SW 1271 (cell line): ENCODE measurements around the gene NUP214.
"Not testable (repeated sequence)": the region's sequence is repeated elsewhere in the genome, so short reads cannot be mapped to it uniquely, and the experiment has no call there.

ENCODE experiments used
- DNase-seq, 2 experiments: peaks; one replicate each; lab custom pipeline; 2025; lab: John Stamatoyannopoulos, UW

Gene NUP214

DNA sequence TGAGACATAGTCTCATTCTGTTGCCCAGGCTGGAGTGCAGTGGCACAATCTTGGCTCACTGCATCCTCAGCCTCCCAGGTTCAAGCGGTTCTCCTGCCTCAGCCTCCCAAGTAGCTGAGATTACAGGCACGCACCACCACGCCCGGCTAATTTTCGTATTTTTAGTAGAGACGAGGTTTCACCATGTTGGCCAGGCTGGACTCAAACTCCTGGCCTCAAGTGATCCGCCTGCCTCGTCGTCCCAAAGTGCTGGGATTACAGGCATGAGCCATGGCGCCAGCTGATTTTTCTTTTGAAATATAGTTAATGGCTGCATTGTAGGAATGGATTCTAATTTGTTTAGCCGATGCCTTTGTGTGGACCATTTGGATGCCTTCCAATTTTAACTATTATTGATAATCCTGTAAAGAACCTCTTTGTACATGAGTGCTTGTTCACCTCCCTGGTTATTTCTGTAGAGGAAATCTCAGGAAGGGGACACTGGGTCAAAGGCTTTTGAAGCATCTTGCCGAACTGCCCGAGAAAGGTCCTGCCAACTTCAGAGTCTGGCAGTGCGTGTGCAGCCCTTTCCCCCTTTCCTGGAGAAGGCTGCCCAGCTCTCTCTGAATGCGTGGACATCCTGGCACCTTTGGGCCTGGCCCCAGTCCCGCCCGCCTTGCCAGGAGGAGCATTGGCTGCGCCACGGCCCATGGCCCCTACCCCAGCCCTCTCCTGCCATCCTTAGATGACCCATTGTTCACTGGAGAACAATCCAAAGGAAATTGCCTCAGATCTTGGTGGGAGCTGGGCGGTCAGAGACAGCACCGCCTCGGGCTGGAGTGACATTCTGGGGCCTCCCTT is 8.9 kb upstream of the NUP214 start:
- no peak for DNase-seq

DNA sequence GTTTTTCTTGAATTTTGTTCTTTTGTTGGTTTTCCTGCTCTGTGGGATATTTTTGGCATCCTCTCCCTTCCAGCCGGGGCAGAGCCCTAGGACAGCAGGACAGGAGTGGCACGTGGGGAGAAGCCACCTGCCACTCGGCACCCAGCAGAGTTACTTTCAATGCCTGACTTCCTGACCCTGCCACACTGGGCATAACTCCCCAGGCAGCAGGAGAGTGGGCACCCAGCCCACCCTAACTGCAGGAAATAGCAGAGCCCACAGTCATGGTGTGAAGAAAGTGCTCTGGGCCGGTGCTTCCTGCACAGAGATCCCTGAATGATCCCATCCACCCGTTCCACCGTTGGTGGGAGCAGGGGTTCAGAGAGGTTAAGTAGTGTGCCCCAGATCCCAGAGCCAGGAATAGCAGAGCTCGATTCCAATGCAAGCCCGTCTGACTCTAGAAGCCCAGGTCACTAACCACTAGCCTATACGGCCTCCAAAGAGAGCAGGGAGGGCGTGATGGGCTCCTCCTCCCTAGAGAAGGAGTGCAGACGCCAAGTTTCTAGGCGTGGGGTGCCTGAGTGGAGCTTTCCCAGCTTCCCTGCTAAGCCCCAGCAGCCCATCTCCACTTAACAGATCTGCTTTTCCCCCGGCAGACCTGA is 8.1 kb upstream of the NUP214 start:
- peak in 1 of 2 experiments; percentile 42 for DNase-seq

DNA sequence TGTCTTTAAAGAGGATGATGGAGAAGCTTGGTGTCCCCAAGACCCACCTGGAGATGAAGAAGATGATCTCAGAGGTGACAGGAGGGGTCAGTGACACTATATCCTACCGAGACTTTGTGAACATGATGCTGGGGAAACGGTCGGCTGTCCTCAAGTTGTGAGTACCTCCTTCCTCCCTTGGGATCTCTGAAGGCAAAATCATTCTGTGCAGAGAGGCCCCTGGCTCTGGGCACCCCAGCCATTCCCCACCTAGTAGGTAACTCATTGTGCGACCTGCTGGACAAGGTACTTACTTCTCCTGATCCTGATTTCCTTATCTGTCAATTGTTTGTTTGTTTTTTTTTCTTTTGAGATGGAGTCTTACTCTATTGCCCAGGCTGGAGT is 7.6 kb upstream of the NUP214 start:
- DNase-seq = no peak

DNA sequence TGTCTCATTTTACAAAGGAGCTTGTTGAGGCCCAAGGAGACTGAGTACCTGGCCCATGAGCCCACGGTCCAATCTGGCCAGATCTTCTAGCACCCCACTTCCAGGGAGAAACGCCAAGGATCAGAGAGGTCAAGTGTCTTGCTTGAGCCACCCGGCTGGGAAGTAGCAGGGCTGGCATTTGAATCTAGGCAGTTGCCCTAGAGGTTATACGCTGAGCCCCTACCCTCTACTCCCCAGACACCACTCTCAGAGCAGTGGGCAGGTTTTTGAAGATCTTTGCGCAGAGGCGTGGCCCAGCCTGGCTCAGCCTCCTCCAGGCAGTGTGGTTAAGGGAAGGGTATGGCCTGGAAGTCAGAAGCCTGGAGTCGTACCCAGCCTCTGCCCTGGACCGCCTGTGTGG is 5.8 kb upstream of the NUP214 start:
- no peak for DNase-seq

DNA sequence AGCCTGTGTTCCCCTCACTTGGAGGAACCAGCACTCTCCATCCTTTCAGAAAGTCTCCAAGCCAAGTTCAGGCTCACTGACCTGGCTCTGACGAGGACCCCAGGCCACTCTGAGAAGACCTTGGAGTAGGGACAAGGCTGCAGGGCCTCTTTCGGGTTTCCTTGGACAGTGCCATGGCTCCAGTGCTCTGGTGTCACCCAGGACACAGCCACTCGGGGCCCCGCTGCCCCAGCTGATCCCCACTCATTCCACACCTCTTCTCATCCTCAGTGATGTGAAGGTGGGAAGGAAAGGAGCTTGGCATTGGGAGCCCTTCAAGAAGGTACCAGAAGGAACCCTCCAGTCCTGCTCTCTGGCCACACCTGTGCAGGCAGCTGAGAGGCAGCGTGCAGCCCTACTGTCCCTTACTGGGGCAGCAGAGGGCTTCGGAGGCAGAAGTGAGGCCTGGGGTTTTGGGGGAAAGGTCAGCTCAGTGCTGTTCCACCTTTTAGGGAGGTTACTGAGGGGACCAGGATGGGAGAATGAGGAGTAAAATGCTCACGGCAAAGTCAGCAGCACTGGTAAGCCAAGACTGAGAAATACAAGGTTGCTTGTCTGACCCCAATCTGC is 4.7 kb upstream of the NUP214 start:
- no peak for DNase-seq

DNA sequence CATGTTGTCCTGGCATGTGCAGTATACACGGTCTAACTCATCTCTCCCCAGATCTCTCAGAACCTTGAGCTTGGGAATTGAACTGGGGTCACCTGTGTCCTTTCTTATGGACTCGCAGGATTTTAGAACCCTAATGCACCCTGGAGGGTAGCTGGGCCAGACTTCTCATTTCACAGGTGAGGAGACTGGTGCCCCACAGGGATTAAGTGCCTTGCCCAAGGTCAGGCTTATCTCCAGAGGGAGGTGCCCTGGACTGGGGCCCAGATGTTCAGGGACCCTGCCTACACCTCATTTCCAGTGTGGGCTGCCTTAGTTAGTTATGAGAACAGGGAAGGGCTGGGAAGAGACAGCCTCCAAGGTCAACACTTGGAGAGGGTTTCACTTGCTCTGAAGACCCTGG is 4.0 kb upstream of the NUP214 start:
- DNase-seq = no peak

DNA sequence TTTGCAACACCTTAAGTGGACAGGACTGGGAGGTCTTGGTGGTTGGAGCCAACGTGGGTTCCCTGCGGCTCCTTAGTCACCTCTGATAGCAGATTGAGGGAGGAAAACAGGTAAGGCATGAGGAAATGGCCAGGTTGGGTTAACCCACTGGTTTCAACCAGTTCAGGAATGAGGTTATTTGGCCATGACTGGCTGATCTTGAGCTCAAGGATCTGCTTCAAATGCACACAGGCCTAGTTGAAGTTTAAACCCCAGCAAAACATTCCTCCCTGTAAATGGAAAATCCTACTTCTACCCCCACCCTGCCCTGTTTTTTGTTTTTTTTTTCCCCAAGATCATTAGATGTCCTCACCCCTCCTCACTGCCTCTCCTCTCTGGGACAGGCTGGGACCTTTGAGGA is 3.2 kb upstream of the NUP214 start:
- DNase-seq = no peak

DNA sequence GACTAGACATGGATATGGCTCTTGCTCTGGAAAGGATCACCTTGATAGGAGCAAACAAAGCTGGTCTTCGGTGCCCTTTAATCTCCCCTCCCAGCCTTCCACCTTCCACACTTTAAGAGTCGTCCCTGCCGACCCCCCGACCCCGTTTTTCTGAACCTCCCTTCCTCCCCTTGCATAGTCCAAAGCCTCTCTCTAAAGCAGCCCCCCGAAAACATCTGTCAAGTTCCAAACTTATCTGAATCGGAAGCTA is 423 bp upstream of the NUP214 start:
- DNase-seq = no peak

DNA sequence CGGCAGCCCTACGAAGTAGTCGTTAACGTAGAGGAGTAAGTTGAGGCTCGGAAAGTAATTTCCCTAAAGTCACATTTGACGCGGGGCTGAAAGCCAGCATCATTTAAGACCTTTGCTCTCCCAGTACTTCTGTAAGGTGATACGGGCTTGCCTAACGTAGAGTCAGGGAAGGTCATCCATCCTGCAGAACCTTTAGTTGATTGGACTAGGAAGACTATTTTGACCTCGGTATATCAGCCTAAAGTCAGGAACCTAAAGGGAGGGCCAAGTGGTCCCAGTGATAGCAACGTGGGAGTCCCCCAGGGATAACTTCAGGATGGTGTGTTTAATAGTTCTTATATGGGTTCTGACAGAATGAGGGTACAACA is 657 bp downstream of the NUP214 start:
- no peak for DNase-seq

DNA sequence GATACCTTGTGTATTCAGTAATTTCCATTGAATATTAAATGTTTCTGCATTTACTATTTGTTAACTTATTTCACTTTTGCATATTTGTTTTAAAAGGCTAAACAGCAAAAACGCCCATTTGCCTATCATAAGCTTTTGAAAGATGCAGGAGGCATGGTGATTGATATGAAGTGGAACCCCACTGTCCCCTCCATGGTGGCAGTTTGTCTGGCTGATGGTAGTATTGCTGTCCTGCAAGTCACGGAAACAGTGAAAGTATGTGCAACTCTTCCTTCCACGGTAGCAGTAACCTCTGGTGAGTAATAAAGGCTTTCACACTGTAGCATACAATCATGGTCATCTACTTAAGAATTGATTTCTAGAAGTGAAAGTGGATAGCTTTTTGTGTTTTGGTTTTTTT is 3.8 kb downstream of the NUP214 start:
- DNase-seq = no peak

DNA sequence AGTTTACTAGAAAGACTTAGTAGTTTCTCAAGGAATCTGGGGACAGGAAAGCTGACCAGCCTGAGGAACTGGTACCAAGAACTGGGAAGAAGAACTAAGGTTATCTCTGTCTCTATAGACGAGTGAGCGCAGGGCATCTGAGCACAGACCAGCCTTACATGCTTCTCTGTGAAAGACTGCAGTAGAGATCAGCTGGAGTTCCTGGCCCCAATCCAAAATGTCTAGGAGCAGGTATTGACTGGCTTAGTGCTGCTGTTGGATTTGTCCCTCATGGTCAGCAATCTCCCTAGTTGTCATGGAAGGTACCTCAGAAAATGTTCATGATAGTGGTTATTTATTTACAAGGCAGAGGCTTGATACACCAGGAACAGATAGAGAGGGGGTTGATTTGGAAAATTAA is 13.3 kb downstream of the NUP214 start:
- no peak for DNase-seq

DNA sequence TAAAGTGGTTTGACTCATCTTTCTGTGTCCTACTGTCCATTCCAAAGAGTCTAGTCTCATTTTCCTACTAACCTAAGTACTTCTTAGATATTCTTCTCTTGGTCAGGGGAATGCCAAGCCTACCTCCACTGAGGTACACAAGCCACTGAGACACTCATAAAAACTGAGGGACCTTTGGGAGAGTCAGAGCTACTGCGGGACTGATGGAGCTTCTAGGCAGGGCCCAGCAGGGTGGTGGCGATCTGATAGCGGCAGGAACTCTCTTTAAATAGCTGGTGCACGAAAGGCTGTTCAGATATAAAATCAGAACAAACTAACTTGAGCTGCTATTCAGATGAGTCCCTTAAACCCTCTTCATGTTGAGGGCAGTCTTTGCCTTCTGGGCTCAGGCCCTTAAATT is 14.7 kb downstream of the NUP214 start:
- no peak for DNase-seq

DNA sequence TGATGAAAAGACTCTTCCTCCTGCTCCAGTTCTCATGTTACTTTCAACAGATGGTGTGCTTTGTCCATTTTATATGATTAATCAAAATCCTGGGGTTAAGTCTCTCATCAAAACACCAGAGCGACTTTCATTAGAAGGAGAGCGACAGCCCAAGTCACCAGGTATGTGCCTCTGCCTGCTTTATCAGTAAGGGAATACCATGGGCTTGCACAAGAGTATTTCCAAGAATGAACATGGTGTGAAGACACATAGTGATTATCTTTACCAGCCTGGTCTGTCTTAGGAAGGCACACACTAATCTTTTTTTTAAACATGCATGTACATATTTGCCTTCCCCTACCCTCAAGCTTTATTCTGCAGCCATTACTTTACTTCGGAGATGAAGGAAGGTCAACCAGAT is 15.2 kb downstream of the NUP214 start:
- DNase-seq = no peak

DNA sequence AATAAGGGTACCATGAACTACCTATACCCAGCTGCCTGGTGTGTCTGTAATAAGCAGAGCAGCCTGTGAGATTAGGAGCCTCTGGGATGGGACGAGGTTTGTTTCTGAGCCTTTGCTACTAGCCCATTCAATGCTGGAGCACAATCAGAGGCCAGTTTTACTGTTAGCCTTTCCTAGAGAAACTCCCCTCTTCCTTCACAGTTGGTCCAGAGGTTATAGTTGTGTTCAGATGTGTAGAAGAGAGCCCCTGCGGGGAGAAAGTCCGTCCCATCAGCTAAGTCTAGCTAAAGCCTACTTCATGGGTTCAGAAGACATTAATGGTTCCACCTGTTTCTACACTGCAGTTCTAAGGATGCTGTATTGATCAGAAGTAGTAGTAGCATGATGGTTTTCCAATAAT is 16.8 kb downstream of the NUP214 start:
- no peak for DNase-seq

DNA sequence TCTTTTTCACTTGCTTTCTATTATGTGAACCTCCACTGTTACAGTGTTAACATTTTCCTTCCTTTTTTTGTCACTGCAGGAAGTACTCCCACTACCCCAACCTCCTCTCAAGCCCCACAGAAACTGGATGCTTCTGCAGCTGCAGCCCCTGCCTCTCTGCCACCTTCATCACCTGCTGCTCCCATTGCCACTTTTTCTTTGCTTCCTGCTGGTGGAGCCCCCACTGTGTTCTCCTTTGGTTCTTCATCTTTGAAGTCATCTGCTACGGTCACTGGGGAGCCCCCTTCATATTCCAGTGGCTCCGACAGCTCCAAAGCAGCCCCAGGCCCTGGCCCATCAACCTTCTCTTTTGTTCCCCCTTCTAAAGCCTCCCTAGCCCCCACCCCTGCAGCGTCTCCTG is 18.8 kb downstream of the NUP214 start:
- DNase-seq = no peak

DNA sequence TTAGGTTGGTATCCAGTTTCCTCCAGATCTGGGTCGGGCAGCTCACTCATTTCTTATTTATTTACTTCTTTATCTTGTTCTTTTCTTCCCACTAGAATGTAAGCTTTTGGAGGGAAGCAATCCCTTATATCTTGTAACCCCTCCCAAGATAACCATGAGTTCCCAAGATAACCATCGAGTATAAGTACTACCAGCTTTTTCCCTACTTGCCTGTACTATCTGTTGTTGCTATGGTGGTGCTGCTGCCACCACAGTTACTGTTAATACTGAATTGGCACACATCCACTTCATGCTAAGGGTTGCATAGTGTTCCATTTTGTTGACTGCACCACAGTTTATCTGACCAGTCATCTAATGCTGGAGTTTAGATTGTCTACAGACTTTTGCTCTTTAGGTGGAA is 19.9 kb downstream of the NUP214 start:
- DNase-seq = no peak

DNA sequence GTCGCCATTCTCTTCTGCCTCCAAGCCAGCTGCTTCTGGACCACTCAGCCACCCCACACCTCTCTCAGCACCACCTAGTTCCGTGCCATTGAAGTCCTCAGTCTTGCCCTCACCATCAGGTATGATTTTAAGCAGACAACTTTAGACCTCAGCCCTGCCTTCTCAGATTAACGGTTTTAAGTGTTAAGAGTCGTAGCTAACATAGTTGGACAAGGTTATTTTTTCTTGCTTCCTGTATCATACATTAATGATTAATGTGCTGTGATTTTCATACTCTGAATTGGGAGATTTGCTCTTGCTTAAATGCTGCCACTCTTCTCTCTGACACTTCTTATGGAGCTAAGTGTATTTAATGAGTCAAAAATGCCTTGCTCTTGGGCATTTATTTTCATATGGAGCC is 20.8 kb downstream of the NUP214 start:
- no peak for DNase-seq

DNA sequence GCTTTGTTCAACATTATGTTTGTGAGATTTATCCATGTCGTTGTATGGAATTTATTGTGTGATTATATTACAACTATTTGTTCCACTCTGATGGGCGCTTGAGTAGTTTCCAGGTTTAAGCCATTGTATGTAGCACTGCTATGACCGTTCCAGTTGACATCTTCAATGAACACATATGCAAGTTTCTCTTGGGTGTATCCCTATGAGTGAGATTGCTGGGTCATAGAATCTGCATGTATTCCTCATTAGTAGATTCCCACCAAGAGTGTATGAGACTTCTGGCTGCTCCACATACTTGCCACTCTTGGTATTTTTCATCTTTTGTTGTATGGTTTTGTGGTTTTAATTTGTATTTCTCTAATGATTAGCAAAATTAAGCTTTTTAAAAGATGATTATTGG is 22.9 kb downstream of the NUP214 start:
- DNase-seq = no peak

DNA sequence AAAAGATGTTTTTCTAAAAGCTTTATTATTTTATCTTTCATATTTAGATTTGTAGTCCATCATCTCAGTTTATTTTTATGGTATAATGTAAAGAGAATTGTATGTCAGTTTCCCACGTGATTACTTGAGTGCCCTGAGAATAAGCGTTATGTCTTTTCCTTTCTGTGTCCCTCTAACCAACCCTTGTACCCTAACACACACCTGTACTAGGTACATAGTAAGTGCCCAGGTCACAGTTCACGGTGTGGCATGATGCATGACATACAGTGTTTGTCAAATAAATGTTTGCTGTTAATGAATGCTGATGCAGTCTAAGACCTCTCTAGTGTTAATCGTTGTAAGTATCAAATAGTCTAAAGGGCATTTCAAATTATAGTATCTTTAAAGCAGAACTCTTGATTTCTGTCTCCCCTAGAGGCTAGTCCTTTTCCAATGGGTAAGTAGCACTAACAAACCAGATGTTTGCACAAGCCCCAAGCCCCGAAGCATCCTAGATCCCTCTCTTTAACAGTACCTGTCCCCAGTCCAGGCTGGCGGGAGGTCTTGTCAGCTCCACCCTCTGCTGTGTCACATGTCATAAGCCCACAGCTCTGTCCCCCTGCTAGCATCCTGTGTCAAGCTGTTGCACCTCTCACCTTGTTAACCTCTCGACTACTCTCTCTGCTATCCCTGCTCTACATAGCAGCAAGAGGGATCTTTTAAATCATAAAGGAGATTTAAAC is 23.7 kb downstream of the NUP214 start:
- DNase-seq = no peak

DNA sequence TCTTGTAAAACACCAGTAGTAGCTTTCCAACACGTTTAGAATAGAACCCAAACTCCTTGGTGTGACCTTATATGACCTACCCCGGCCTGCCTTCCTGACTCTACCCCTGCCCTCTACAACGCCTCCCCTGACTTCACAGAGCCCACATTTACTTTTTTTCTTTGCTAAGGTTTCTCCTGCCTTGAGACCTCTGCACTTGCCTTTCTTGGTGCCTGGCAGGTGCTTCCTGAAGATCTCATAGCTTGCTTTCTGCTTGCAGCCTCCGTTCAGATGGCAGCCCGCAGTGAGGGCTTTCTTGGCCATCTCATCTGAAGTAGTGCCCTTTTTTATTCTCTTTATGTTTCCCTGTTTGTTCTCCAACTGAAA is 24.3 kb downstream of the NUP214 start:
- DNase-seq = no peak

DNA sequence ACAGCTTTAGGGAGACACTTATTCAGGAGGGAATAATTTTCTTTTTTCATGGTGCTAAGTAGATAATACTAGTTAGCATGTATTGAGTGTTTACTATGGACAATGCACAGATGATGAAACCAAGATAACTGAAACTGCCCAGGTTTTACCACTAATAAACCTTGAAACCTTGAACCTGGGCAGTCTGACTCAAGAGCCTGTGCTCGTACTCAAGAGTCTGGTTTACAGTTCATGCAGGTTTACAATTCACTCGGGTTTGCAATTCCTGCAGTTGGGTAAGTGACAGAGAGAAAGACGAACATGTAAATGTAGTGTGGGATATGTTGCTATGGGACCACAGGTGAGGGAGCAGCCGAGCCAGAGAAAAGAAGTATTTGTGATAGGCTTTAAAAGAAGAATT is 28.2 kb downstream of the NUP214 start:
- no peak for DNase-seq

DNA sequence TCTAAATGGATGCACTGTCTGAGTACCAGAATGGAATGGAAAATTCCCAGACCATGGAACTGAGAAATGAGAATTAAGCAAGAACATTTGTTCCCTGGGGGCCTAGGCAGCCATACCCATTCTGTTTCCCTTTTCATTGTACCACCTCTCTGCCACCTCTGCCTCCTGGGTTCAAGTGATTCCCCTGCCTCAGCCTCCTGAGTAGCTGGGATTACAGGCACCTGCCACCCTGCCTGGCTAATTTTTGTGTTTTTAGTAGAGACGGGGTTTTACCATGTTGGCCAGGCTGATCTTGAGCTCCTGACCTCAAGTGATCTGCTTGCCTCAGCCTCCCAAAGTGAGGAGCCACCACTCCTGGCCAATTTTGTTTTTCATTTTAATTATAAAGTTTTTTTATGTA is 33.3 kb downstream of the NUP214 start:
- not testable (repeated sequence) for DNase-seq

DNA sequence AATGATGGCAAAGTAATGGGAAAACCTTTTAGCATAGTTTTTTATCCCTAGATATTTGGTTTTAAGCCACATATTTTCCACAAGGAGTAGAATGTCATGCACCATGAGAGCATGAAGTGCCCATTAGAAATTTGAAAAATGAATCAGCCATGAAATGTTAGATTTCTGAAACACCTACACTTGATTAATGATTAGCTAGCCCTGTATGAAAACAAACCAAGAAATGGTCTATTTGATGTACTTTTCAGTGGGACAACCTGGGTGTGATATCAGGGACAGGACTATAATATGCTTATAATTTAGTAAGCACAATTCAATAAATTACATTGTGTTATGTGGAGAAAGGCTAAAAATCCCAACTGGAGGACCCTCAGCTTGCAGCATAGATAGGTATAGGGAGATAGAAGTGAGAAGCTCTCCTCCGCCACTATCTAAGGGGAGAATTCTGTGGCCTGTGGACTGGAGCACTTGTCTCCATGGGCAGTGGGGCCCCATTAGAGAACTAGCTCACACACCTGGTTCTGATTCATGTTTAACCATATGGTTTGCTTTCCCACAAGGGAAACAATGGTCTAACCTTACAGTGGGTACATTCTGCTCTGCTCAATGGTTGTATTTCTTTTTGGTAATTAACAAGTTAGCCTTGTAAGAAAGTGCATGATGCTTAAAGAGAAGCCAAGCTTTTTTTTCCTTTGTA is 35.2 kb downstream of the NUP214 start:
- DNase-seq = no peak
